Hepatocyte (in vitro differentiated cells): ENCODE results near the gene SPATS2.
"Not testable (repeated sequence)": the region's sequence is repeated elsewhere in the genome, so short reads cannot be mapped to it uniquely, and the experiment has no call there.

Source experiments
- EZH2phosphoT487 ChIP-seq: fragments of 200-600 bp; sonication (generic); IDR thresholded peaks from one replicate; pipeline ENCODE4 v1.6.1; 2018; ENCODE audit warnings: antibody characterized with exemption, mild to moderate bottlenecking, low read depth, moderate library complexity; ENCODE audit not compliant: unreplicated experiment, severe bottlenecking
- TF ChIP-seq, protein P1 (sequence below): fragments of 200-600 bp; sonication (generic); IDR thresholded peaks from 2 replicates; pipeline ENCODE4 v1.5.1; 2016; ENCODE audit warnings: antibody characterized with exemption, mild to moderate bottlenecking; ENCODE audit not compliant: poor library complexity

DNA sequence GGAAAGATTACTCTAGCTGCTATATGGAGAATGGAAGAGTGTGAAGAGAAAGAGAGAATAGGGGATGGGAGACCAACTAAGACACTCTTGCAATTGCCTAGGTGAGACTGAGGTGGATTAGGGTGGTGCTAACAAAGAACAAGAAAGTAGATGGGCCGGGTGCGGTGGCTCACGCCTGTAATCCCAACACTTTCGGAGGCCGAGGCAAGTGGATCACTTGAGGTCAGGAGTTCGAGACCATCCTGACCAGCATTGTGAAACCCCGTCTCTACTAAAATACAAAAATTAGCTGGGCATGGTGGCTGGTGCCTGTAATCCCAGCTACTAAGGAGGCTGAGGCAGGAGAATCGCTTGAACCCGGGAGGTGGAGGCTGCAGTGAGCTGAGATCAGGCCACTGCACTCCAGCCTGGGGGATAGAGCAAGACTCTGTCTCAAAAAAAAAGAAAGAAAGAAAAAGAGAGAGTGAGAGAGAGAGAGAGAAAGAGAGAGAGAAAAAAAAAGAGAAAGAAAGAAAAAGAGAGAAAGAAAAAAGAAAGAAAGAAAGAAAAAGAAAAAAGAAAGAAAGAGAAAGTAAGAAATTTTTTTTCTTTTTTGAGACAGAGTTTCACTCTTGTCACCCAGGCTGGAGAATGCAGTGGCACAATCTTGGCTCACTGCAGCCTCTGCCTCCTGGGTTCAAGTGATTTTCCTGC, 46.7 kb upstream of the SPATS2 start:
- TF ChIP-seq, protein P1, sequence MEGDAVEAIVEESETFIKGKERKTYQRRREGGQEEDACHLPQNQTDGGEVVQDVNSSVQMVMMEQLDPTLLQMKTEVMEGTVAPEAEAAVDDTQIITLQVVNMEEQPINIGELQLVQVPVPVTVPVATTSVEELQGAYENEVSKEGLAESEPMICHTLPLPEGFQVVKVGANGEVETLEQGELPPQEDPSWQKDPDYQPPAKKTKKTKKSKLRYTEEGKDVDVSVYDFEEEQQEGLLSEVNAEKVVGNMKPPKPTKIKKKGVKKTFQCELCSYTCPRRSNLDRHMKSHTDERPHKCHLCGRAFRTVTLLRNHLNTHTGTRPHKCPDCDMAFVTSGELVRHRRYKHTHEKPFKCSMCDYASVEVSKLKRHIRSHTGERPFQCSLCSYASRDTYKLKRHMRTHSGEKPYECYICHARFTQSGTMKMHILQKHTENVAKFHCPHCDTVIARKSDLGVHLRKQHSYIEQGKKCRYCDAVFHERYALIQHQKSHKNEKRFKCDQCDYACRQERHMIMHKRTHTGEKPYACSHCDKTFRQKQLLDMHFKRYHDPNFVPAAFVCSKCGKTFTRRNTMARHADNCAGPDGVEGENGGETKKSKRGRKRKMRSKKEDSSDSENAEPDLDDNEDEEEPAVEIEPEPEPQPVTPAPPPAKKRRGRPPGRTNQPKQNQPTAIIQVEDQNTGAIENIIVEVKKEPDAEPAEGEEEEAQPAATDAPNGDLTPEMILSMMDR = not testable (repeated sequence)
- not testable (repeated sequence) for TF ChIP-seq EZH2phosphoT487
